ENCODE data around the gene CLCA2.

Gene CLCA2

DNA sequence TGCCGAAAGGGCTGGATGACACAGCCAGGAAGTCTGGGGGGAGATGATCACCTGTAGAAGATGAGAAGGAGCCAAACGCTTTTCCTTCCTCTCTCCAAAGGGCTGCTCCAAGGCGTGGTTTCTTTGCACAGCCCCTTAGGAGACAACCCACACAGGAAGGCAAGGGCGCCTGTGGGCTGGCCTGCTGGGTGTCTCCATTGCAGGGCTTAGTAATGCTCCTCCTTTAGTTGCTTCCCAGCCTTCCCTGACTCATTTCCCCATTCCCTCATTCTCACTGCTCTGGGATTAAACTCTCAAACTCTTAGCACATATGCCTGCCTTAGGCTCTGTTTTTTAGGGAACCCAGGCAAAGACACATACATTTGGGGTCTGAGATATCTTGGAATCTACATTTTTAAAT lies 43.0 kb downstream of the CLCA2 start:
- ChIA-PET POLR2A (no interaction called here), CTCF (no interaction called here)
- TF ChIP-seq ARNT (IDR thresholded peaks at IDR 0.05) (no peak), SUZ12 (IDR thresholded peaks at IDR 0.05) (no peak), ZNF384 (IDR thresholded peaks at IDR 0.05) (no peak), TARDBP (IDR thresholded peaks at IDR 0.05) (no peak), CTBP1 (IDR thresholded peaks at IDR 0.05; ENCODE audit: borderline replicate concordance) (no peak), PKNOX1 (IDR thresholded peaks at IDR 0.05) (no peak), ELF4 (IDR thresholded peaks at IDR 0.05) (no peak), SP1 (IDR thresholded peaks at IDR 0.05) (no peak), NFRKB (IDR thresholded peaks at IDR 0.05) (no peak)
- DNase-seq (ENCODE audit: extremely low spot score) = no peak

- DNase-seq (ENCODE audit: extremely low spot score) = no peak
- no peak for TF ChIP-seq FOXK2 (IDR thresholded peaks at IDR 0.05)
- TF ChIP-seq FOXM1 (IDR thresholded peaks at IDR 0.05; ENCODE audit: borderline replicate concordance) = no peak
- no peak for TF ChIP-seq PKNOX1 (IDR thresholded peaks at IDR 0.05)
- TF ChIP-seq SUZ12 (IDR thresholded peaks at IDR 0.05) = no peak
- no peak for TF ChIP-seq HDGF (IDR thresholded peaks at IDR 0.05; ENCODE audit: borderline replicate concordance)
- TF ChIP-seq LEF1 (IDR thresholded peaks at IDR 0.05; ENCODE audit: borderline replicate concordance) = no peak
- TF ChIP-seq ZNF384 (IDR thresholded peaks at IDR 0.05) = no peak
- no peak for TF ChIP-seq CTBP1 (IDR thresholded peaks at IDR 0.05; ENCODE audit: borderline replicate concordance)
- TF ChIP-seq ELF4 (IDR thresholded peaks at IDR 0.05) = no peak
- no peak for TF ChIP-seq ARNT (IDR thresholded peaks at IDR 0.05)
- CTCF ChIA-PET = no interaction called here
- POLR2A ChIA-PET = no interaction called here
These were observed 44.6 kb downstream of the CLCA2 start, which contains the start of gene CLCA1 for GRCh38 chr1:86468501-86468977. CLCA1 (plus strand) TSS chr1:86468927; CDS start chr1:86468972, 45 bp downstream.

DNA sequence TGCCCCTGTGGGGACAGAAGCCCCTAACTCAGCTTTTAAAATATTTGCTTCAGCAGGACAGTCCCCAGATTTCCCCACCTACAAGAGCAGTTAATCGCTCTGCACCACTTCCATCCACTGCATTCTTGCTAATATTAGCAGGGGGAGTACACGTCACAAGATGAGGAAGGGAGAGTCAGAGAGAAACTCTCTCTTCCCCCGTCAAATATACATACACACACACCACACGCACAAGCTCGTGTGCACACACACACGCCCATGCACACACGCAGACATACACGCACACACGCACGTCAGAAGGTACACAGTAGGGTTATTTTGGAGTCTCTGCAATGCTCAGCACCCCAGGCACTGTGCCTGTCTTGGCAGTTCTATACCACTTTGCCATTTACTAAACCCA lies 46.9 kb downstream of the CLCA2 start:
- ChIA-PET CTCF (no interaction called here), POLR2A (no interaction called here)
- TF ChIP-seq BHLHE40 (IDR thresholded peaks at IDR 0.05; ENCODE audit: borderline replicate concordance) (no peak), SUZ12 (IDR thresholded peaks at IDR 0.05) (no peak)
- no peak for DNase-seq (ENCODE audit: extremely low spot score)

GRCh38 chr1:86471291-86471690 lies 47.3 kb downstream of the CLCA2 start:
- DNase-seq (ENCODE audit: extremely low spot score) = no peak
- ChIA-PET POLR2A (no interaction called here), CTCF (no interaction called here)
- TF ChIP-seq ELF4 (IDR thresholded peaks at IDR 0.05) = no peak
- no peak for TF ChIP-seq FOXM1 (IDR thresholded peaks at IDR 0.05; ENCODE audit: borderline replicate concordance)

GRCh38 chr1:86472152-86472551 lies 48.2 kb downstream of the CLCA2 start:
- TF ChIP-seq NFRKB (IDR thresholded peaks at IDR 0.05) (no peak), ZNF384 (IDR thresholded peaks at IDR 0.05) (no peak), SUZ12 (IDR thresholded peaks at IDR 0.05) (no peak), CTBP1 (IDR thresholded peaks at IDR 0.05; ENCODE audit: borderline replicate concordance) (no peak), FOXK2 (IDR thresholded peaks at IDR 0.05) (no peak), TARDBP (IDR thresholded peaks at IDR 0.05) (no peak), PKNOX1 (IDR thresholded peaks at IDR 0.05) (no peak), LEF1 (IDR thresholded peaks at IDR 0.05; ENCODE audit: borderline replicate concordance) (no peak), L3MBTL2 (conservative IDR thresholded peaks at IDR 0.05) (no peak), BHLHE40 (IDR thresholded peaks at IDR 0.05; ENCODE audit: borderline replicate concordance) (no peak), FOXM1 (IDR thresholded peaks at IDR 0.05; ENCODE audit: borderline replicate concordance) (no peak), FOXA1 (IDR thresholded peaks at IDR 0.05) (no peak), HDGF (IDR thresholded peaks at IDR 0.05; ENCODE audit: borderline replicate concordance) (no peak)
- ChIA-PET POLR2A (no interaction called here), CTCF (interaction anchor here (0.6 kb wide), 2 partner anchors 64 to 271 kb away, joined by 3 read pairs; no protein-coding TSS in a partner anchor)
- no peak for DNase-seq (ENCODE audit: extremely low spot score)

DNA sequence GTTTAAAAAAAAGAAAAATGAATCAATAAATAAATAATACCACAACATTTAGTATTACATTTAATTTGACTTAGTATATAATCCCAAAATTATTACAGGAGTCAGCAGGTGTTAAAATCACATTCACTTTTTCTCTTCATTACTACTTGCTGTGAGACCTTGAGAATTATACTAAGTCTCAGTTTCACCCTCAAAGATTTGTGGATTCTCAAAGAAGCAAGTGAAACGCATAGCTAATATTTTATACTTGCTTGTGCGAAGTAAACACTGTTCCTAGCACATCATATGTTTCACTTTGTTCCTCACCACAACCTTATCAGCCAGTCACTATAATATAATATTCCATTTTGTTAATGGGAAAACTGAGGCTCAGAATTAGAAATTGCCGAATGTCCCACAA lies 48.8 kb downstream of the CLCA2 start:
- POLR2A ChIA-PET = no interaction called here
- CTCF ChIA-PET = interaction anchor here (1.5 kb wide), 1 partner anchor 12 kb away, joined by 5 read pairs; no protein-coding TSS in a partner anchor

More for the DNA sequence above, 48.8 kb downstream of the CLCA2 start:
- no peak for DNase-seq (ENCODE audit: extremely low spot score)
- TF ChIP-seq NFRKB (IDR thresholded peaks at IDR 0.05) (no peak), FOXA1 (IDR thresholded peaks at IDR 0.05) (no peak), LEF1 (IDR thresholded peaks at IDR 0.05; ENCODE audit: borderline replicate concordance) (no peak), PKNOX1 (IDR thresholded peaks at IDR 0.05) (no peak), HDGF (IDR thresholded peaks at IDR 0.05; ENCODE audit: borderline replicate concordance) (no peak), CTBP1 (IDR thresholded peaks at IDR 0.05; ENCODE audit: borderline replicate concordance) (no peak), TARDBP (IDR thresholded peaks at IDR 0.05) (no peak), ZNF384 (IDR thresholded peaks at IDR 0.05) (no peak)

Data from HEK293T (cell line).